GM18861 (cell line): ENCODE results near the gene AGBL5.

Source experiments
- ATAC-seq: cut with Tn5 transposase; IDR thresholded peaks from one replicate; pipeline ENCODE4 v1.9.1; 2021; ENCODE audit not compliant: unreplicated experiment

Gene AGBL5

GRCh38 chr2:27050996-27051901, at the start of gene AGBL5:
Gene AGBL5, plus strand, starts transcription at chr2:27051668. Its CDS starts 1,291 bp downstream, at chr2:27052959.
- peak; percentile 53 for ATAC-seq

- ATAC-seq: no peak
Measured at GRCh38 chr2:27001950-27002349, 49.5 kb upstream of the AGBL5 start.

- ATAC-seq: no peak
Measured at GRCh38 chr2:27003007-27003406, 48.5 kb upstream of the AGBL5 start.

- no peak for ATAC-seq
Measured at GRCh38 chr2:27003857-27004256, 47.6 kb upstream of the AGBL5 start.

GRCh38 chr2:27006602-27007415, 44.7 kb upstream of the AGBL5 start:
- ATAC-seq: no peak

- no peak for ATAC-seq
Measured at GRCh38 chr2:27007416-27008374, 43.8 kb upstream of the AGBL5 start.

GRCh38 chr2:27008678-27009077, 42.8 kb upstream of the AGBL5 start:
- ATAC-seq: no peak

- no peak for ATAC-seq
Measured at GRCh38 chr2:27009083-27009482, 42.4 kb upstream of the AGBL5 start.

GRCh38 chr2:27009716-27010115, 41.8 kb upstream of the AGBL5 start:
- ATAC-seq: no peak

GRCh38 chr2:27010139-27010538, 41.3 kb upstream of the AGBL5 start:
- no peak for ATAC-seq

- no peak for ATAC-seq
Measured at GRCh38 chr2:27013738-27014137, 37.7 kb upstream of the AGBL5 start.

GRCh38 chr2:27014771-27015433, 36.6 kb upstream of the AGBL5 start:
- no peak for ATAC-seq

- no peak for ATAC-seq
Measured at GRCh38 chr2:27016801-27017325, 34.6 kb upstream of the AGBL5 start.

GRCh38 chr2:27018142-27018541, 33.3 kb upstream of the AGBL5 start:
- ATAC-seq: no peak

- no peak for ATAC-seq
Measured at GRCh38 chr2:27019459-27019858, 32.0 kb upstream of the AGBL5 start.

GRCh38 chr2:27019931-27020855, 31.3 kb upstream of the AGBL5 start:
- no peak for ATAC-seq

GRCh38 chr2:27021253-27022049, 30.0 kb upstream of the AGBL5 start:
- no peak for ATAC-seq

- ATAC-seq: no peak
Measured at GRCh38 chr2:27023740-27024139, 27.7 kb upstream of the AGBL5 start.
